Breast epithelium (tissue), 4 donors: ENCODE results near the gene TMEM132D. TPM values are rescaled to one million over a fixed set of nuclear protein-coding genes. Genes with fewer than 3 reads are reported as not detected.

Source experiments
- DNase-seq, 2 donors: peaks; one replicate each; pipeline ENCODE4 v3.0.0-alpha.2; 2019; ENCODE audit warnings: low spot score in 2 of 2
- H3K27ac ChIP-seq, 2 donors: fragments of 200-600 bp; sonication (generic) in 1 of 2; one replicate each; pipeline ENCODE4 v1.5.1; 2016 to 2019; ENCODE audit warnings: mild to moderate bottlenecking in 1 of 2
- H3K27me3 ChIP-seq, 2 donors: fragments of 200-600 bp; sonication (generic) in 1 of 2; one replicate each; pipeline versions ENCODE4 v1.5.1 to v1.6.0; 2017 to 2019; ENCODE audit warnings: control low read depth in 1 of 2, mild to moderate bottlenecking in 1 of 2
- H3K36me3 ChIP-seq: fragments of 200-600 bp; one replicate; pipeline ENCODE4 v1.5.1; 2019
- H3K4me1 ChIP-seq, 2 donors: fragments of 200-600 bp; sonication (generic); one replicate each; pipeline ENCODE4 v1.5.1; 2016 to 2019; ENCODE audit warnings: control low read depth in 1 of 2
- H3K4me3 ChIP-seq, 3 donors: fragments of 200-600 bp; sonication (generic); 1 replicate in 2 of 3; 2 replicates in 1 of 3; pipeline ENCODE4 v1.5.1; 2016 to 2019; ENCODE audit warnings: mild to moderate bottlenecking in 3 of 3, moderate library complexity in 2 of 3
- H3K9me3 ChIP-seq, 2 donors: fragments of 200-600 bp; sonication (generic) in 1 of 2; one replicate each; pipeline ENCODE4 v1.5.1; 2016 to 2019; ENCODE audit warnings: control low read depth in 1 of 2
- CTCF ChIP-seq, 3 donors: fragments of 450-650 bp; IDR thresholded peaks; one replicate each; pipeline ENCODE4 v1.5.1; 2016 to 2017; ENCODE audit warnings: antibody characterized with exemption in 3 of 3, mild to moderate bottlenecking in 3 of 3, moderate library complexity in 3 of 3
- POLR2A ChIP-seq: fragments of 450-650 bp; IDR thresholded peaks from one replicate; pipeline ENCODE4 v1.6.1; 2016; ENCODE audit warnings: antibody characterized with exemption, mild to moderate bottlenecking, moderate library complexity
- POLR2AphosphoS5 ChIP-seq, 3 donors: sonication (generic); formaldehyde crosslinking; IDR thresholded peaks; one replicate each; pipeline ENCODE4 v1.6.1; 2017; ENCODE audit warnings: antibody characterized with exemption in 3 of 3
- intact Hi-C: fragments of 100-400 bp; cut with DNase I; formaldehyde crosslinking; loops from one replicate; pipeline ENCODE4 v1.15.1; 2023; ENCODE audit warnings: low total_unique reads
- total RNA-seq, 3 donors: library from RNA; depleted of rRNA; stranded (reverse); fragments of >200 nt; gene quantifications; one replicate each; pipeline ENCODE4 v1.1.0, GENCODE V29; 2016

The TMEM132D gene
- total RNA-seq, 3 donors from 2014 or later, result not detected

GRCh38 chr12:129208566-129208965, 695.3 kb downstream of the TMEM132D start:
- Histone ChIP-seq H3K4me3 (no peak overlapping the region), H3K27me3 (no peaks in the 10 kb centered on the region), H3K36me3 (no peaks in the 10 kb centered on the region), H3K27ac (no peak overlapping the region), H3K4me1 (no peaks in the 10 kb centered on the region), H3K9me3 (peaks cover 0 to 10% of the 10 kb centered on the region in 2 donors)
- TF ChIP-seq POLR2AphosphoS5 (IDR thresholded peaks at IDR 0.05), result no peak
- intact Hi-C loops, result no loop called here
- no peak for DNase-seq

- H3K27me3 ChIP-seq, result no peaks in the 10 kb centered on the region
- no peak overlapping the region for H3K4me3 ChIP-seq
- H3K9me3 ChIP-seq, result peaks cover 0 to 14% of the 10 kb centered on the region in 2 donors
- DNase-seq, result no peak
- H3K4me1 ChIP-seq, result no peaks in the 10 kb centered on the region
- TF ChIP-seq CTCF (IDR thresholded peaks at IDR 0.05), result no peak
- no peak for TF ChIP-seq POLR2AphosphoS5 (IDR thresholded peaks at IDR 0.05)
- no peak for TF ChIP-seq POLR2A
- H3K36me3 ChIP-seq, result no peaks in the 10 kb centered on the region
- no peak overlapping the region for H3K27ac ChIP-seq
- intact Hi-C loops, result no loop called here
Measured at GRCh38 chr12:129207084-129207483, 696.7 kb downstream of the TMEM132D start.

- intact Hi-C loops, result no loop called here
- no peak overlapping the region for H3K27ac ChIP-seq
Measured at GRCh38 chr12:129203456-129203855, 700.4 kb downstream of the TMEM132D start.

GRCh38 chr12:129202109-129202814, 701.6 kb downstream of the TMEM132D start:
- no peak for DNase-seq
- H3K36me3 ChIP-seq, result no peaks in the 10 kb centered on the region
- H3K27ac ChIP-seq, result no peak overlapping the region
- H3K4me1 ChIP-seq, result no peaks in the 10 kb centered on the region
- peaks cover 0 to 26% of the 10 kb centered on the region in 2 donors for H3K9me3 ChIP-seq
- TF ChIP-seq POLR2A (no peak), POLR2AphosphoS5 (IDR thresholded peaks at IDR 0.05) (no peak), CTCF (IDR thresholded peaks at IDR 0.05) (no peak)
- no peak overlapping the region for H3K4me3 ChIP-seq
- intact Hi-C loops, result no loop called here
- no peaks in the 10 kb centered on the region for H3K27me3 ChIP-seq

More at GRCh38 chr12:129203456-129203855, 700.4 kb downstream of the TMEM132D start:
- H3K9me3 ChIP-seq, result peaks cover 0 to 26% of the 10 kb centered on the region in 2 donors
- TF ChIP-seq POLR2AphosphoS5 (IDR thresholded peaks at IDR 0.05) (no peak), POLR2A (no peak)
- DNase-seq, result no peak
- no peak overlapping the region for H3K4me3 ChIP-seq
- H3K4me1 ChIP-seq, result no peaks in the 10 kb centered on the region
- H3K36me3 ChIP-seq, result no peaks in the 10 kb centered on the region
- no peaks in the 10 kb centered on the region for H3K27me3 ChIP-seq

GRCh38 chr12:129201029-129201428, 702.8 kb downstream of the TMEM132D start:
- no peaks in the 10 kb centered on the region for H3K4me1 ChIP-seq
- no peak overlapping the region for H3K27ac ChIP-seq
- TF ChIP-seq POLR2AphosphoS5 (IDR thresholded peaks at IDR 0.05), result no peak
- no peak for TF ChIP-seq POLR2A
- intact Hi-C loops, result no loop called here
- DNase-seq, result no peak
- no peaks in the 10 kb centered on the region for H3K27me3 ChIP-seq
- H3K36me3 ChIP-seq, result no peaks in the 10 kb centered on the region
- peaks cover 0 to 26% of the 10 kb centered on the region in 2 donors for H3K9me3 ChIP-seq
- no peak overlapping the region for H3K4me3 ChIP-seq

- Histone ChIP-seq H3K4me1 (no peaks in the 10 kb centered on the region), H3K36me3 (no peaks in the 10 kb centered on the region), H3K9me3 (peaks cover 0 to 26% of the 10 kb centered on the region in 2 donors), H3K27me3 (no peaks in the 10 kb centered on the region), H3K27ac (no peak overlapping the region), H3K4me3 (no peak overlapping the region)
- intact Hi-C loops, result no loop called here
- TF ChIP-seq POLR2AphosphoS5 (IDR thresholded peaks at IDR 0.05), result no peak
- no peak for TF ChIP-seq POLR2A
- no peak for TF ChIP-seq CTCF (IDR thresholded peaks at IDR 0.05)
- DNase-seq, result no peak
Measured at GRCh38 chr12:129200576-129200975, 703.2 kb downstream of the TMEM132D start.
